ENCODE measurements around the gene MTRF1L. TPM values are rescaled to one million over a fixed set of nuclear protein-coding genes. Genes with fewer than 3 reads are reported as not detected.

The MTRF1L gene
- total and polyA plus RNA-seq, 10 donors = 9.6 to 56.4 (median 26.1) TPM

Small RNAs within 50 kb of the gene (small RNA-seq; reads per million reads assigned to genes)
- gene AL080276.1 = 0 reads per million in 4 donors

Other genes starting within 250 kb of the MTRF1L start
- gene FBXO5, start 19.7 kb downstream of the MTRF1L start, total RNA-seq = 10 to 100 TPM in 3 of 7 donors, 1 to 10 TPM in 4; 7.0 to 15.0 (median 9.9) TPM
- gene FBXO5, start 19.7 kb downstream of the MTRF1L start, polyA plus RNA-seq = 1 to 10 TPM; 4.8 to 6.7 (median 5.4) TPM
- gene RGS17, start 128.6 kb upstream of the MTRF1L start, total RNA-seq = under 1 TPM in 3 of 7 donors, not detected in 4; 0.07 to 0.33 (median 0.22) TPM
- under 1 TPM in 2 of 3 donors, not detected in 1; 0.03 to 0.06 TPM for gene RGS17, start 128.6 kb upstream of the MTRF1L start, polyA plus RNA-seq

Measured in spleen (tissue), 11 donors.